ENCODE results near the gene TOLLIP. TPM values are rescaled to one million over a fixed set of nuclear protein-coding genes. Genes with fewer than 3 reads are reported as not detected.

The TOLLIP gene
- total and polyA plus RNA-seq, 2 donors = 10.9 to 25.4 TPM

DNA sequence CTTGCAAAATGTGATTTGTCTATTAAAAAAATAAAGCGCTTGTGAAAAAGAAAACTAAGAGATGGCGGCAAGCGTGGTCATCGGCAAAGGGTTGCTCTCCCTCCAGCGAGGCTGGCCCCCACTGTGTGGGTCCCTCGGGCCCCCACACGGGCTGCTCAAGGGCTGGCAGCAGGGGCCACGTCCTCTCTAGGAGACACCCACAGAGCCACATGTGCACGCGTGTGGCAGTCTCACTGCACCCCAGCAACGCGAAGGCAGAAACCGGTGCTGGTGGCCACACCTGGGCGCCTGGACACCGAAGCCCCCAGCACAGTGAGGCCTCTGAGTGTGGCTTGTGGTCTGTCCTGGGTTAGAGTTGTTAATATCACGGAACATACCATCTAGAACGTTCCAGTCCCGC, 34.4 kb downstream of the TOLLIP start:
- no peak overlapping the region for H3K4me3 ChIP-seq (ENCODE audit: low read length in 2 of 2)
- WGBS = 95% methylated on average over 18 of the region's 18 CpGs
- peaks cover 0 to 3% of the 10 kb centered on the region in 2 donors for H3K4me1 ChIP-seq (ENCODE audit: control insufficient read depth in 2 of 2, insufficient read depth in 2 of 2, low read length in 2 of 2)
- no peaks in the 10 kb centered on the region for H3K27me3 ChIP-seq (ENCODE audit: control insufficient read depth in 2 of 2, insufficient read depth in 1 of 2, low read length in 1 of 2)
- peaks cover 15 to 37% of the 10 kb centered on the region in 2 donors for H3K36me3 ChIP-seq (ENCODE audit: control insufficient read depth in 2 of 2, insufficient read depth in 2 of 2, low read length in 1 of 2)
- DNase-seq (ENCODE audit: low read depth in 6 of 9, low spot score in 9 of 9) = no peak
- H3K27ac ChIP-seq (ENCODE audit: low read depth in 1 of 2, low read length in 1 of 2) = no peak overlapping the region
- no peaks in the 10 kb centered on the region for H3K9me3 ChIP-seq (ENCODE audit: control insufficient read depth in 2 of 2, insufficient read depth in 1 of 2, low read length in 1 of 2)

DNA sequence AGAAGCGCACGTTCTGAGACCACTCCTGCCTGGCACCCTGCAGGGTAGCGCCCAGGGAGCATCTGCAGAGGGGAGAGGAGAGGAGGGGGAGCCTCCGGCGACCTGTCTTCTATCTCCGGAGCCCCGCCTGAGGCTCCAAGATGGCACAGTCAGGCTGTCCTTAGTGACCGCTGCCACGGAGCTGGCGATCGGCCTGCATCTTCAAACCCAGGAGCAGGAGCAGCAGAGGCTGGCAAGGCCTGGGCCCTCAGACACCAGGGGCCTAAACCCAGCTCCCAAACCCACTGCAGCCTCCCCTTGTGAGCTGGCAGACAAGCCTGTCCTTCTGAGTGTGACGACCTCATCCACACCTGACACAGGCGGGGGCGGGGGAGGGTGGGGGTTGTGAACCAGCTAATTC, 34.9 kb downstream of the TOLLIP start:
- H3K4me1 ChIP-seq (ENCODE audit: control insufficient read depth in 2 of 2, insufficient read depth in 2 of 2, low read length in 2 of 2) = peaks cover 0 to 6% of the 10 kb centered on the region in 2 donors
- DNase-seq (ENCODE audit: low read depth in 6 of 9, low spot score in 9 of 9) = no peak
- H3K27me3 ChIP-seq (ENCODE audit: control insufficient read depth in 2 of 2, insufficient read depth in 1 of 2, low read length in 1 of 2) = no peaks in the 10 kb centered on the region
- peaks cover 11 to 36% of the 10 kb centered on the region in 2 donors for H3K36me3 ChIP-seq (ENCODE audit: control insufficient read depth in 2 of 2, insufficient read depth in 2 of 2, low read length in 1 of 2)
- H3K27ac ChIP-seq (ENCODE audit: low read depth in 1 of 2, low read length in 1 of 2) = no peak overlapping the region
- WGBS = 96% methylated on average over 14 of the region's 14 CpGs
- H3K4me3 ChIP-seq (ENCODE audit: low read length in 2 of 2) = no peak overlapping the region
- no peaks in the 10 kb centered on the region for H3K9me3 ChIP-seq (ENCODE audit: control insufficient read depth in 2 of 2, insufficient read depth in 1 of 2, low read length in 1 of 2)

DNA sequence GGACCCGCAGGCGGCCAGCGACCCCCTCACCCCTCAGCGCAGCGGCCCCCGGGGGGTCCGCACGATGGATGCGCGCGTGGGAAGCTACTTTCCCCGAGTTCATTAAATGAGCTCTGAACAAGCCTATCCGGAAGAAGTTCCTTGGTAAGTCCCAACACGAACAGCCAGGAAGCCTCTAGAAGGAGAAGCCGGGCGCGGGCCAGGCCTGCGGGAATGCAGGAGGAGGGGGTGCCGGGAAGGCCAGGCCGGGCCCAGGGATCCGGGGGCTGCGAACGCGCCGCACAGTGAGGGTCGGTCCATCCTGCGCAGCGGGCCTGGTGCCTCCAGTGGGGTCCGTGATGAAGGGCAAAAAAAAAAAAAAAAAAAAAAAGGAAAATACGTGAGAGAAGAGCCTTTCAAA, 36.9 kb downstream of the TOLLIP start:
- Histone ChIP-seq H3K9me3 (ENCODE audit: control insufficient read depth in 2 of 2, insufficient read depth in 1 of 2, low read length in 1 of 2) (no peaks in the 10 kb centered on the region), H3K36me3 (ENCODE audit: control insufficient read depth in 2 of 2, insufficient read depth in 2 of 2, low read length in 1 of 2) (peaks cover 10 to 28% of the 10 kb centered on the region in 2 donors), H3K27me3 (ENCODE audit: control insufficient read depth in 2 of 2, insufficient read depth in 1 of 2, low read length in 1 of 2) (no peaks in the 10 kb centered on the region), H3K27ac (ENCODE audit: low read depth in 1 of 2, low read length in 1 of 2) (no peak overlapping the region), H3K4me3 (ENCODE audit: low read length in 2 of 2) (no peak overlapping the region), H3K4me1 (ENCODE audit: control insufficient read depth in 2 of 2, insufficient read depth in 2 of 2, low read length in 2 of 2) (peaks cover 0 to 6% of the 10 kb centered on the region in 2 donors)
- no peak for DNase-seq (ENCODE audit: low read depth in 6 of 9, low spot score in 9 of 9)
- 97% methylated on average over 30 of the region's 30 CpGs for WGBS

DNA sequence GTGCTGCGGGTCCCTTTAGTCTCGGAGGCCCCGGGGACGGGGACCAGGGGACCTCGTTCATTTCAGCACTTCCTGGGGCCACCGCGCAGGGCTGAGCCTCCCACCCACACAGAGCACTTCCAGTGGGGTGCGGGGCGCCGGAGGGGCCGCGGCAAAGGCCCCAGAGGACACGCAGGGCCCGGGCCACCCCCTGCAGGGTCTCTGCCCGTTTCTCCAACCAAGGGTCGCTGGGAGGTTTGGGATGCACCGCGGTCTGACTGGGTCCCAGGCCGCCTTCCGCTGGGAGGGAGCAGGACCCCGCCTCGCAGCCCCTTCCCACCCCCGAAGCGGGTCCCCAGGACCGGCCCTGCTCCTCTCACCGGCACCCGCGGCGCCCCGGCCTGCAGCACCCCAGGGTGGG, 37.5 kb downstream of the TOLLIP start:
- Histone ChIP-seq H3K27me3 (ENCODE audit: control insufficient read depth in 2 of 2, insufficient read depth in 1 of 2, low read length in 1 of 2) (no peaks in the 10 kb centered on the region), H3K27ac (ENCODE audit: low read depth in 1 of 2, low read length in 1 of 2) (no peak overlapping the region), H3K9me3 (ENCODE audit: control insufficient read depth in 2 of 2, insufficient read depth in 1 of 2, low read length in 1 of 2) (no peaks in the 10 kb centered on the region), H3K4me1 (ENCODE audit: control insufficient read depth in 2 of 2, insufficient read depth in 2 of 2, low read length in 2 of 2) (peaks cover 0 to 6% of the 10 kb centered on the region in 2 donors), H3K36me3 (ENCODE audit: control insufficient read depth in 2 of 2, insufficient read depth in 2 of 2, low read length in 1 of 2) (peaks cover 8 to 25% of the 10 kb centered on the region in 2 donors), H3K4me3 (ENCODE audit: low read length in 2 of 2) (no peak overlapping the region)
- no peak for DNase-seq (ENCODE audit: low read depth in 6 of 9, low spot score in 9 of 9)
- 97% methylated on average over 30 of the region's 30 CpGs for WGBS

DNA sequence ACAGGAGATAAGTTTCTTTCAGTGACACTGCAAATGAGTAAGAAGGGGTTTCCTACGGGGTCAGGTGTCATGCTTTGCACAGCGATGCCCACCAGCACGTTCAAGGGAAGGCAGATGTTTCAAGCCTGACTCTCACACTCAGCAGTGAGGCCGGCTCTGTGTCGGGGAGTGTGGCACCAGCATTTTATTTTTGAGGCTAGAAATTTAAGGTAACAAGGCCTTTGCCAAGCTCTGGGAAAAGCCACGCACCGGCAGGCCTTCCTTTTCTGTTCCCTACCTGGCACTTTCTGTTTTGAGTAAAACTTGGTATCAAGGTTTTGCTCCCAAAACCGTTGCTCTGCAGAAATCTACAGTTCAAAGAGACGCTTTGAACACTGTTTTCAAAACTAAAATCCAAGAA, 38.0 kb downstream of the TOLLIP start:
- Histone ChIP-seq H3K36me3 (ENCODE audit: control insufficient read depth in 2 of 2, insufficient read depth in 2 of 2, low read length in 1 of 2) (peaks cover 5 to 20% of the 10 kb centered on the region in 2 donors), H3K4me3 (ENCODE audit: low read length in 2 of 2) (no peak overlapping the region), H3K27ac (ENCODE audit: low read depth in 1 of 2, low read length in 1 of 2) (no peak overlapping the region), H3K9me3 (ENCODE audit: control insufficient read depth in 2 of 2, insufficient read depth in 1 of 2, low read length in 1 of 2) (no peaks in the 10 kb centered on the region), H3K27me3 (ENCODE audit: control insufficient read depth in 2 of 2, insufficient read depth in 1 of 2, low read length in 1 of 2) (no peaks in the 10 kb centered on the region), H3K4me1 (ENCODE audit: control insufficient read depth in 2 of 2, insufficient read depth in 2 of 2, low read length in 2 of 2) (peaks cover 0 to 6% of the 10 kb centered on the region in 2 donors)
- 94% methylated on average over 9 of the region's 9 CpGs for WGBS
- DNase-seq (ENCODE audit: low read depth in 6 of 9, low spot score in 9 of 9) = no peak

DNA sequence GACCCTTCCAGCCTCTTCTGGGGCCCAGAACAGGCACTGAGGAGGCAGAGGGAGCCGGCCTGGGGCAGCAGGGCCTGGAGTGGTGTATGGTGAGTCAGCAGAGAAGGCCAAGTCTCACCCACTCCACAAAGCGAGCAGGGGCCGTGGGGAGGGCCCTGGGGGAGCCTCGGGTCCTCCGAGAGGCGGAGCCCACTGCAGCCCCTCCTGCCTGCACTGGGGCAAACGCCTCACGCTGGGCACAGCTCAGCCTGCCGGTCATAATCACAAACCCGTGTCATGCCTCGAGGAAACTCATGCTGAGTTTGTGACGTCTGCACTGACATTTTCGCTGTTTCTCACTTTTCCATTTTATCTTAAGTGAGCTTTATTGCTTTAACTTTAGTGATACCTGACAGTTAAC, 38.4 kb downstream of the TOLLIP start:
- no peak for DNase-seq (ENCODE audit: low read depth in 6 of 9, low spot score in 9 of 9)
- Histone ChIP-seq H3K27ac (ENCODE audit: low read depth in 1 of 2, low read length in 1 of 2) (no peak overlapping the region), H3K4me1 (ENCODE audit: control insufficient read depth in 2 of 2, insufficient read depth in 2 of 2, low read length in 2 of 2) (peaks cover 0 to 6% of the 10 kb centered on the region in 2 donors), H3K9me3 (ENCODE audit: control insufficient read depth in 2 of 2, insufficient read depth in 1 of 2, low read length in 1 of 2) (peaks cover 0 to under 1% of the 10 kb centered on the region in 2 donors), H3K27me3 (ENCODE audit: control insufficient read depth in 2 of 2, insufficient read depth in 1 of 2, low read length in 1 of 2) (no peaks in the 10 kb centered on the region), H3K4me3 (ENCODE audit: low read length in 2 of 2) (no peak overlapping the region), H3K36me3 (ENCODE audit: control insufficient read depth in 2 of 2, insufficient read depth in 2 of 2, low read length in 1 of 2) (peaks cover 1 to 16% of the 10 kb centered on the region in 2 donors)
- WGBS = 93% methylated on average over 13 of the region's 13 CpGs

DNA sequence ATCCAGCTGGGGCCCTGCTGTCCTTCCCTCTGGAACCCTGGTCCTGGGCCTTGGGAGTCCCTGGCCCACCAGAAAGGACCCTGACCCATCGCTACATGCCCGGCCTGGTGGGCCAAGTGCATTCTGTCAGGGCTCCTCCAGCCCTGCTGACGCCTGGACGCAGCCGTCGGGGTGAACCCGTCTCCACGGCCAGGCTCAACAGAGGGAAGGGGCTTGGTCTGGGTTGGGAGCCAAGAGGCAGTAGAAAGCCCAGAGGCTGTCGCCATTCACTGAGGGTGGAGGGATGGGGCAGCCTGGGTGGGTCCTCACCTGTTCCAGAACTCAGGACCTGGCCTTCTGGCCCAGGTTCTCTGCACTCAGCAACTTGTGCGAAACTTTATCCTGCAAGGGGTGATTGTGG, 39.0 kb downstream of the TOLLIP start:
- WGBS = 96% methylated on average over 10 of the region's 10 CpGs
- DNase-seq (ENCODE audit: low read depth in 6 of 9, low spot score in 9 of 9) = no peak
- Histone ChIP-seq H3K4me1 (ENCODE audit: control insufficient read depth in 2 of 2, insufficient read depth in 2 of 2, low read length in 2 of 2) (peaks cover 0 to 6% of the 10 kb centered on the region in 2 donors), H3K27me3 (ENCODE audit: control insufficient read depth in 2 of 2, insufficient read depth in 1 of 2, low read length in 1 of 2) (no peaks in the 10 kb centered on the region), H3K27ac (ENCODE audit: low read depth in 1 of 2, low read length in 1 of 2) (no peak overlapping the region), H3K9me3 (ENCODE audit: control insufficient read depth in 2 of 2, insufficient read depth in 1 of 2, low read length in 1 of 2) (peaks cover 0 to 6% of the 10 kb centered on the region in 2 donors), H3K36me3 (ENCODE audit: control insufficient read depth in 2 of 2, insufficient read depth in 2 of 2, low read length in 1 of 2) (peaks cover 0 to 11% of the 10 kb centered on the region in 2 donors), H3K4me3 (ENCODE audit: low read length in 2 of 2) (no peak overlapping the region)

DNA sequence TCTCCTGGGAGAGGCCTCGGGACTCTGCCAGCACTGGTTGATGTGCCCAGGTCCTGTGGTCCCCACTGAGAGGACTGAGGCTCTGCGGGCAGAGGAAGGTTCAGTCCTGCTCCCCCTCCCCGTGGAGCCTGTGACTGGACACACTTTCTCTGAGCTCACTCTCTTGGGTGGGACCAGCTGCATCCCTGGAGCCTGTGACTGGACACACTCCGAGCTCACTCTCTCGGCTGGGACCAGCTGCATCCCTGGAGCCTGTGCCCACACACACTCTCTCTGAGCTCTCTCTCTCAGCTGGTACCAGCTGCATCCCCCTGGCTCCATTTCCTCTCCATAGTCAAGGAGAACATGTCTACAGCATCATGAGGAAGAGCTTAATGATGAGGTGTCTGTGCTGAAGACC, 39.5 kb downstream of the TOLLIP start:
- Histone ChIP-seq H3K4me1 (ENCODE audit: control insufficient read depth in 2 of 2, insufficient read depth in 2 of 2, low read length in 2 of 2) (peaks cover 0 to 6% of the 10 kb centered on the region in 2 donors), H3K4me3 (ENCODE audit: low read length in 2 of 2) (no peak overlapping the region), H3K9me3 (ENCODE audit: control insufficient read depth in 2 of 2, insufficient read depth in 1 of 2, low read length in 1 of 2) (peaks cover 0 to 10% of the 10 kb centered on the region in 2 donors), H3K27me3 (ENCODE audit: control insufficient read depth in 2 of 2, insufficient read depth in 1 of 2, low read length in 1 of 2) (no peaks in the 10 kb centered on the region), H3K36me3 (ENCODE audit: control insufficient read depth in 2 of 2, insufficient read depth in 2 of 2, low read length in 1 of 2) (peaks cover 0 to 5% of the 10 kb centered on the region in 2 donors), H3K27ac (ENCODE audit: low read depth in 1 of 2, low read length in 1 of 2) (no peak overlapping the region)
- WGBS = 93% methylated on average over 5 of the region's 5 CpGs
- no peak for DNase-seq (ENCODE audit: low read depth in 6 of 9, low spot score in 9 of 9)

DNA sequence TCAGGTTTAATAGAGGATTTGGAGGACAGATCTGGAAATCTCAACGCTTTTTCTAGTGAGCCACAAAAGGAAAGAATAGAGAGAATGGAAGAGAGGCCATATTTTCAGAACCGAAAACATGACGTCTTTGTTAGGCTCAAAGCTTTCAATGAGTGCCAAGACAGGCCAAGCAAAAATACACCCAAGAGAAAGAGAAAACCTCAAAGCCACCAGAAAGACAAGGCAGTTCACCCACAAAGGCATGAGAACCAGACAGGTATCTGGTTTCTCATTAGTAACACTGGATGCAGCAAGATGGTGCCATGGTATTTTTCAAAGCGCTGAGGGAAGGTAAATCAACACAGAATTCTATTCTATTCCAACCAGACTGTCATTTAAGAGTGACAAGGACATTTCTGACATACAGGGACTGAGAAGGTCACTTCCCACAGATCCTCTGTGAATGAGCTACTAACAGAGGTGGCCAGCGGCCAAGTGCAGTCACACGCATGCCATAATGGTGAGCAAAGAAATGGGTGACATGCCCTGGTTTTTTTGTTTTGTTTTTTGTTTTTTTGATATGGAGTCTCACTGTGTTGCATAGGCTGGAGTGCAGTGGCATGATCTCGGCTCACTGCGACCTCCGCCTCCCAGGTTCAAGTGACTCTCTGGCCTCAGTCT, 41.9 kb downstream of the TOLLIP start:
- Histone ChIP-seq H3K4me1 (ENCODE audit: control insufficient read depth in 2 of 2, insufficient read depth in 2 of 2, low read length in 2 of 2) (peaks cover 3 to 12% of the 10 kb centered on the region in 2 donors), H3K27ac (ENCODE audit: low read depth in 1 of 2, low read length in 1 of 2) (no peak overlapping the region), H3K36me3 (ENCODE audit: control insufficient read depth in 2 of 2, insufficient read depth in 2 of 2, low read length in 1 of 2) (peaks cover 0 to under 1% of the 10 kb centered on the region in 2 donors), H3K9me3 (ENCODE audit: control insufficient read depth in 2 of 2, insufficient read depth in 1 of 2, low read length in 1 of 2) (peaks cover 0 to 10% of the 10 kb centered on the region in 2 donors), H3K27me3 (ENCODE audit: control insufficient read depth in 2 of 2, insufficient read depth in 1 of 2, low read length in 1 of 2) (no peaks in the 10 kb centered on the region), H3K4me3 (ENCODE audit: low read length in 2 of 2) (no peak overlapping the region)
- no peak for DNase-seq (ENCODE audit: low read depth in 6 of 9, low spot score in 9 of 9)
- WGBS = 95% methylated on average over 9 of the region's 9 CpGs
